H1 (cell line): ENCODE results near the gene SFXN4. TPM values are rescaled to one million over a fixed set of nuclear protein-coding genes. Genes with fewer than 3 reads are reported as not detected.

Experiments
- CTCF ChIA-PET: fragments of 300-600 bp; sonication (Branson Sonifier 250); formaldehyde crosslinking; loops from one replicate; lab custom pipeline; 2021; ENCODE audit not compliant: partially characterized antibody; lab: Charles Lee
- POLR2A ChIA-PET: fragments of 300-600 bp; sonication (Branson Sonifier 250); formaldehyde crosslinking; loops from one replicate; lab custom pipeline; 2021; ENCODE audit warnings: inconsistent platforms; ENCODE audit not compliant: partially characterized antibody; lab: Charles Lee
- DNase-seq, 2 experiments: peaks; one replicate each; pipeline versions ENCODE4 v3.0.0 to v3.0.0-alpha.2; 2010 to 2022; ENCODE audit warnings: low spot score in 2 of 2, low read depth in 1 of 2, mixed read lengths in 1 of 2
- FAIRE-seq: peaks from 2 replicates; lab custom pipeline; 2011; peaks lifted over from hg19 to GRCh38; lab: Jason Lieb, UNC
- H2AFZ ChIP-seq: 2 replicates; pipeline ENCODE4 v1.8.1; 2012; ENCODE audit warnings: low read length, inconsistent platforms
- H2AK5ac ChIP-seq: 2 replicates; pipeline ENCODE4 v1.6.1; 2013; ENCODE audit warnings: low read depth, low read length
- H2BK120ac ChIP-seq: replicated peaks from 2 replicates; pipeline ENCODE3; 2013; ENCODE audit warnings: low read depth, low read length, inconsistent platforms
- H2BK12ac ChIP-seq: 2 replicates; pipeline ENCODE4 v1.6.1; 2013; ENCODE audit warnings: low read depth, low read length
- H2BK15ac ChIP-seq: 2 replicates; pipeline ENCODE4 v1.6.1; 2013; ENCODE audit warnings: low read length
- H2BK20ac ChIP-seq: 2 replicates; pipeline ENCODE4 v1.6.1; 2013; ENCODE audit warnings: low read length
- H2BK5ac ChIP-seq: 2 replicates; pipeline ENCODE4 v1.6.1; 2013; ENCODE audit warnings: low read depth, low read length
- H3K14ac ChIP-seq: 2 replicates; pipeline ENCODE4 v1.6.1; 2013; ENCODE audit warnings: inconsistent platforms; ENCODE audit not compliant: insufficient read length
- H3K18ac ChIP-seq: 2 replicates; pipeline ENCODE4 v1.6.1; 2013; ENCODE audit warnings: low read length; ENCODE audit errors: extremely low read depth
- H3K23ac ChIP-seq: 2 replicates; pipeline ENCODE4 v1.6.1; 2013; ENCODE audit warnings: inconsistent platforms; ENCODE audit not compliant: insufficient read length
- H3K23me2 ChIP-seq: 2 replicates; pipeline ENCODE4 v1.6.1; 2013; ENCODE audit warnings: low read depth, low read length
- H3K27ac ChIP-seq: 2 replicates; pipeline ENCODE4 v1.6.1; 2011; ENCODE audit warnings: low read depth, low read length, inconsistent platforms
- H3K27me3 ChIP-seq, 4 experiments: replicated peaks in 1 of 4; 1 replicate in 1 of 4; 2 replicates in 3 of 4; pipeline versions ENCODE4 v1.6.1 to v1.8.1; 2011 to 2013; ENCODE audit warnings: low read length in 3 of 4, mild to moderate bottlenecking in 3 of 4, inconsistent platforms in 2 of 4, mixed read lengths in 2 of 4, moderate library complexity in 1 of 4; ENCODE audit not compliant: control insufficient read depth in 3 of 4, insufficient read depth in 3 of 4; ENCODE audit errors: extremely low read depth in 1 of 4
- H3K36me3 ChIP-seq, 4 experiments: 2 replicates each; pipeline versions ENCODE4 v1.6.1 to v1.8.1; 2011 to 2013; ENCODE audit warnings: mild to moderate bottlenecking in 4 of 4, low read length in 3 of 4, moderate library complexity in 2 of 4, control low read depth in 1 of 4, inconsistent platforms in 1 of 4; ENCODE audit not compliant: insufficient read depth in 4 of 4, control insufficient read depth in 2 of 4
- H3K4ac ChIP-seq: replicated peaks from 2 replicates; pipeline ENCODE3; 2013; ENCODE audit warnings: low read length, low read depth, mixed read lengths, inconsistent platforms; ENCODE audit not compliant: insufficient read length
- H3K4me1 ChIP-seq, 4 experiments: replicated peaks in 1 of 4; 1 replicate in 1 of 4; 2 replicates in 3 of 4; pipeline versions ENCODE4 v1.6.1 to v1.8.1; 2011 to 2013; ENCODE audit warnings: low read length in 3 of 4, inconsistent platforms in 2 of 4, mixed read lengths in 1 of 4; ENCODE audit not compliant: insufficient read depth in 4 of 4, control insufficient read depth in 3 of 4
- H3K4me2 ChIP-seq, 2 experiments: 2 replicates each; pipeline versions ENCODE4 v1.6.1 to v1.8.1; 2011 to 2013; ENCODE audit warnings: low read depth in 2 of 2, low read length in 2 of 2, control low read depth in 1 of 2, inconsistent platforms in 1 of 2, mild to moderate bottlenecking in 1 of 2; ENCODE audit not compliant: insufficient read depth in 1 of 2
- H3K4me3 ChIP-seq, 4 experiments: fragments of 200-600, 300-600 bp in 1 of 4; sonication (generic), shearing (Covaris generic), sonication (Bioruptor Twin) in 1 of 4; 2 replicates each; pipeline versions ENCODE4 v1.5.1 to v1.8.1; 2011 to 2016; ENCODE audit warnings: low read length in 4 of 4, low read depth in 3 of 4, control low read depth in 2 of 4, inconsistent platforms in 2 of 4, mild to moderate bottlenecking in 2 of 4, mixed read lengths in 1 of 4, moderate library complexity in 1 of 4; ENCODE audit not compliant: insufficient read depth in 2 of 4; ENCODE audit errors: extremely low read depth in 1 of 4
- H3K56ac ChIP-seq: replicated peaks from 2 replicates; pipeline ENCODE3; 2013; ENCODE audit warnings: low read depth, mild to moderate bottlenecking, mixed read lengths, low read length, inconsistent platforms; ENCODE audit not compliant: insufficient read length
- H3K79me1 ChIP-seq: 2 replicates; pipeline ENCODE4 v1.6.1; 2013; ENCODE audit warnings: low read depth, low read length, control low read depth
- H3K79me2 ChIP-seq, 2 experiments: 2 replicates each; pipeline versions ENCODE4 v1.6.1 to v1.8.1; 2012 to 2013; ENCODE audit warnings: low read length in 2 of 2, mild to moderate bottlenecking in 2 of 2, inconsistent platforms in 1 of 2; ENCODE audit not compliant: insufficient read depth in 2 of 2, control insufficient read depth in 1 of 2
- H3K9ac ChIP-seq, 4 experiments: replicated peaks in 1 of 4; 1 replicate in 1 of 4; 2 replicates in 3 of 4; pipeline versions ENCODE4 v1.6.1 to v1.8.1; 2011 to 2013; ENCODE audit warnings: low read depth in 3 of 4, low read length in 3 of 4, control low read depth in 2 of 4, mild to moderate bottlenecking in 2 of 4, moderate library complexity in 2 of 4, inconsistent platforms in 1 of 4; ENCODE audit errors: extremely low read depth in 1 of 4
- H3K9me3 ChIP-seq, 2 experiments: 2 replicates each; pipeline versions ENCODE4 v1.6.1 to v1.8.1; 2012 to 2013; ENCODE audit warnings: mild to moderate bottlenecking in 2 of 2, moderate library complexity in 2 of 2, control low read depth in 1 of 2, inconsistent platforms in 1 of 2, low read depth in 1 of 2, low read length in 1 of 2, mixed read lengths in 1 of 2; ENCODE audit not compliant: insufficient read depth in 2 of 2
- H4K20me1 ChIP-seq, 2 experiments: replicated peaks in 1 of 2; 2 replicates each; pipeline versions ENCODE3 to v1.8.1; 2011 to 2013; ENCODE audit warnings: inconsistent platforms in 2 of 2, low read length in 2 of 2, mild to moderate bottlenecking in 1 of 2; ENCODE audit not compliant: insufficient read depth in 2 of 2, control insufficient read depth in 1 of 2
- H4K5ac ChIP-seq: 2 replicates; pipeline ENCODE4 v1.6.1; 2013; ENCODE audit warnings: low read length, low read depth, mixed read lengths, inconsistent platforms; ENCODE audit not compliant: insufficient read length
- H4K8ac ChIP-seq: 2 replicates; pipeline ENCODE4 v1.8.0; 2013; ENCODE audit warnings: mild to moderate bottlenecking, moderate library complexity, low read length, inconsistent platforms; ENCODE audit not compliant: insufficient read depth; ENCODE audit errors: extremely low read depth
- H4K91ac ChIP-seq: replicated peaks from 2 replicates; pipeline ENCODE3; 2013; ENCODE audit warnings: low read length, mixed read lengths, inconsistent platforms; ENCODE audit not compliant: insufficient read length
- FOSL1 ChIP-seq: IDR thresholded peaks from 2 replicates; pipeline ENCODE4 v1.6.1; 2011; ENCODE audit warnings: mild to moderate bottlenecking, low read depth, low read length, moderate library complexity; ENCODE audit not compliant: insufficient read depth
- KDM5A ChIP-seq: fragments of 200-600 bp; IDR thresholded peaks from 2 replicates; pipeline ENCODE4 v1.7.1; 2012; ENCODE audit warnings: mild to moderate bottlenecking, low read length, inconsistent platforms, mixed read lengths
- SIN3A ChIP-seq, 2 experiments: IDR thresholded peaks in 1 of 2; conservative IDR thresholded peaks in 1 of 2; 2 replicates each; pipeline ENCODE4 v1.6.1; 2011 to 2012; ENCODE audit warnings: low read length in 2 of 2, improper control_type of control experiment in 1 of 2, low read depth in 1 of 2, mild to moderate bottlenecking in 1 of 2
- SIRT6 ChIP-seq: IDR thresholded peaks from one replicate; pipeline ENCODE4 v1.7.1; 2012; ENCODE audit warnings: low read length, inconsistent platforms
- SIX5 ChIP-seq: IDR thresholded peaks from 2 replicates; pipeline ENCODE4 v1.6.1; 2011; ENCODE audit warnings: mild to moderate bottlenecking, low read depth, low read length
- SP1 ChIP-seq: IDR thresholded peaks from 2 replicates; pipeline ENCODE4 v1.6.1; 2011; ENCODE audit warnings: low read depth, low read length
- TCF12 ChIP-seq: IDR thresholded peaks from 2 replicates; pipeline ENCODE4 v1.6.1; 2011; ENCODE audit warnings: low read depth, mild to moderate bottlenecking, low read length
- ZNF274 ChIP-seq: IDR thresholded peaks from 2 replicates; pipeline ENCODE4 v1.7.0; 2012; ENCODE audit warnings: low read length, borderline replicate concordance; ENCODE audit errors: extremely low read depth
- WGBS, 2 experiments: shearing (Covaris generic) in 1 of 2; methylation state at CpG; one replicate each; pipeline versions ENCODE4 v1.1.6 to v1.1.7; 2013 to 2015; ENCODE audit warnings: low lambda C conversion rate in 2 of 2, mixed read lengths in 2 of 2, inconsistent platforms in 1 of 2, low coverage in 1 of 2, missing lambda C conversion rate in 1 of 2; ENCODE audit not compliant: insufficient replicate concordance in 2 of 2, insufficient coverage in 1 of 2, insufficient read length in 1 of 2; ENCODE audit errors: extremely low coverage in 1 of 2, missing lambda C conversion rate in 1 of 2; 5-methylcytosine and 5-hydroxymethylcytosine counted together
- polyA plus RNA-seq, 7 experiments: library from polyadenylated mRNA; depleted of rRNA in 3 of 7; stranded (reverse) in 5 of 7; unstranded in 2 of 7; fragments of >200 nt in 5 of 7; fragments of 200-250 nt in 2 of 7; gene quantifications; 1 replicate in 5 of 7; 2 replicates in 1 of 7; 4 replicates in 1 of 7; pipeline versions ENCODE4 v1.2.1 to v1.2.3, GENCODE V29; 2011 to 2013; ENCODE audit warnings: missing spikeins in 2 of 7, mixed read lengths in 2 of 7
- total RNA-seq: library from RNA; stranded (reverse); fragmentation: NEBNext Ultra II Directional; extraction: Animal tissue kit (Norgen Biotek cat#: 25700); gene quantifications from 2 replicates; pipeline ENCODE4 v1.2.1, GENCODE V29; 2021
- TF ChIP-seq, protein P1 (sequence below): IDR thresholded peaks from 2 replicates; pipeline ENCODE4 v1.6.1; 2012; ENCODE audit warnings: inconsistent platforms

The SFXN4 gene
- total and polyA plus RNA-seq, 2 of the 8 experiments (the other 6 are each of a cell fraction or from before 2014, with no cell fraction given) = 15.4 to 21.6 TPM

- POLR2A ChIA-PET = no interaction called here
- TF ChIP-seq ZNF274 (no peak), SIN3A (conservative IDR thresholded peaks at IDR 0.05 in 1 of 2, IDR thresholded peaks at IDR 0.05 in 1 of 2; ENCODE audit: low read depth in 1 of 2, low read length in 2 of 2) (no peak), KDM5A (no peak), SP1 (no peak), TCF12 (no peak), SIX5 (no peak), SIRT6 (no peak), FOSL1 (no peak)
- TF ChIP-seq, protein P1, sequence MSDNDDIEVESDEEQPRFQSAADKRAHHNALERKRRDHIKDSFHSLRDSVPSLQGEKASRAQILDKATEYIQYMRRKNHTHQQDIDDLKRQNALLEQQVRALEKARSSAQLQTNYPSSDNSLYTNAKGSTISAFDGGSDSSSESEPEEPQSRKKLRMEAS = no peak
These were observed 31.6 kb downstream of the SFXN4 start for GRCh38 chr10:119133949-119134348.

More at GRCh38 chr10:119133949-119134348, 31.6 kb downstream of the SFXN4 start:
- no peak overlapping the region for H2BK120ac ChIP-seq
- H4K91ac ChIP-seq = no peak overlapping the region
- no peak overlapping the region for H3K18ac ChIP-seq
- no peak overlapping the region for H2BK12ac ChIP-seq
- no peaks in the 10 kb centered on the region for H3K79me2 ChIP-seq
- no peak overlapping the region for H3K27ac ChIP-seq
- H3K56ac ChIP-seq = no peak overlapping the region
- H3K4me3 ChIP-seq = no peak overlapping the region
- H3K9me3 ChIP-seq = no peaks in the 10 kb centered on the region
- no peak overlapping the region for H4K8ac ChIP-seq
- FAIRE-seq (no peak), DNase-seq (no peak)
- no peak overlapping the region for H2BK5ac ChIP-seq
- H3K4me2 ChIP-seq = no peak overlapping the region
- H3K27me3 ChIP-seq = no peaks in the 10 kb centered on the region
- WGBS, 2 experiments = 94% methylated on average over 8 of the region's 8 CpGs; no CpG with 5 or more reads in 1 of the 2 experiments
- no peaks in the 10 kb centered on the region for H3K4me1 ChIP-seq
- H3K36me3 ChIP-seq = peaks cover 18 to 46% (median 39%) of the 10 kb centered on the region in 4 experiments; a peak in 7 of 8 replicates
- no peak overlapping the region for H2AFZ ChIP-seq
- peaks cover 0 to under 1% of the 10 kb centered on the region in 2 experiments for H4K20me1 ChIP-seq
- no peak overlapping the region for H2BK15ac ChIP-seq
- H2BK20ac ChIP-seq = no peak overlapping the region
- H3K14ac ChIP-seq = no peak overlapping the region
- no peak overlapping the region for H2AK5ac ChIP-seq
- CTCF ChIA-PET = interaction anchor here (1.4 kb wide), 1 partner anchor 13 kb away, joined by 7 read pairs; no protein-coding TSS in a partner anchor
- no peaks in the 10 kb centered on the region for H3K79me1 ChIP-seq
- no peak overlapping the region for H3K23ac ChIP-seq
- H4K5ac ChIP-seq = no peak overlapping the region
- no peak overlapping the region for H3K4ac ChIP-seq
- no peak overlapping the region for H3K9ac ChIP-seq
- H3K23me2 ChIP-seq = no peaks in the 10 kb centered on the region
